PC-9 (cell line): Measurements from ENCODE around the gene TRIM71.

Experiments used
- EZH2 ChIP-seq: fragments of 200-600 bp; sonication (generic); IDR thresholded peaks from 2 replicates; pipeline ENCODE4 v1.8.0; 2017; ENCODE audit warnings: antibody characterized with exemption, low read depth
- TF ChIP-seq, protein P1 (sequence below): fragments of 200-600 bp; sonication (generic); conservative IDR thresholded peaks from 2 replicates; pipeline ENCODE4 v1.6.1; 2017; ENCODE audit warnings: mixed run types, antibody characterized with exemption, mild to moderate bottlenecking, moderate library complexity

DNA sequence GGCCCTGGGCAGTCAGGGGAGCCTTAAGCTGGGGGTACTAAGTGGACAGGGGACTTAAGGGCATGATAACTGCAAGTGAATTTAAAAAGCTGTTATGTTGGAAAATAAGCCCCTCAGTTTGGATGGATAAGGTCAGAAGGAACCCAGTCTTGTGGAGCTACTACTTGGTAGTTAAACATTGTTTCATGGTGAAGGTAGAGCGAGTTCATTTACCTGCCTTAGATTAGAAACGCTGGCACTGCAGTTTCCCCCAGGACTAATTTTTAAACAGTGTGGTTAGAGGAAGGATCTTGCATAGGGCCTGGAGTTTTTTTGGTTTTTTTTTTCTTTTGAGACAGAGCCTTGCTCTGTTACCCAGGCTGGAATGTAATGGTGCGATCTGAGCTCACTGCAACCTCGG lies 31.2 kb downstream of the TRIM71 start:
- TF ChIP-seq EZH2: no peak
- TF ChIP-seq, protein P1, sequence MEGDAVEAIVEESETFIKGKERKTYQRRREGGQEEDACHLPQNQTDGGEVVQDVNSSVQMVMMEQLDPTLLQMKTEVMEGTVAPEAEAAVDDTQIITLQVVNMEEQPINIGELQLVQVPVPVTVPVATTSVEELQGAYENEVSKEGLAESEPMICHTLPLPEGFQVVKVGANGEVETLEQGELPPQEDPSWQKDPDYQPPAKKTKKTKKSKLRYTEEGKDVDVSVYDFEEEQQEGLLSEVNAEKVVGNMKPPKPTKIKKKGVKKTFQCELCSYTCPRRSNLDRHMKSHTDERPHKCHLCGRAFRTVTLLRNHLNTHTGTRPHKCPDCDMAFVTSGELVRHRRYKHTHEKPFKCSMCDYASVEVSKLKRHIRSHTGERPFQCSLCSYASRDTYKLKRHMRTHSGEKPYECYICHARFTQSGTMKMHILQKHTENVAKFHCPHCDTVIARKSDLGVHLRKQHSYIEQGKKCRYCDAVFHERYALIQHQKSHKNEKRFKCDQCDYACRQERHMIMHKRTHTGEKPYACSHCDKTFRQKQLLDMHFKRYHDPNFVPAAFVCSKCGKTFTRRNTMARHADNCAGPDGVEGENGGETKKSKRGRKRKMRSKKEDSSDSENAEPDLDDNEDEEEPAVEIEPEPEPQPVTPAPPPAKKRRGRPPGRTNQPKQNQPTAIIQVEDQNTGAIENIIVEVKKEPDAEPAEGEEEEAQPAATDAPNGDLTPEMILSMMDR: no peak
